Neutrophil (primary cell): ENCODE results near the gene NRG2.

Source experiments
- H3K27ac ChIP-seq: fragments of 200-600 bp; sonication (generic); 2 replicates; pipeline ENCODE4 v1.5.1; 2016; ENCODE audit warnings: mild to moderate bottlenecking, moderate library complexity
- H3K27me3 ChIP-seq: fragments of 200-600 bp; sonication (generic); 2 replicates; pipeline ENCODE4 v1.6.0; 2016; ENCODE audit warnings: mild to moderate bottlenecking
- H3K36me3 ChIP-seq: fragments of 200-600 bp; sonication (generic); 2 replicates; pipeline ENCODE4 v1.5.1; 2017
- H3K4me1 ChIP-seq, 2 experiments: fragments of 200-600 bp in 1 of 2; sonication (generic) in 1 of 2; 1 replicate in 1 of 2; 2 replicates in 1 of 2; pipeline versions ENCODE4 v1.5.1 to v1.6.1; 2013 to 2016; ENCODE audit warnings: low read depth in 1 of 2, low read length in 1 of 2, mild to moderate bottlenecking in 1 of 2, moderate library complexity in 1 of 2; ENCODE audit not compliant: control insufficient read depth in 1 of 2, insufficient read depth in 1 of 2
- H3K4me3 ChIP-seq, 2 experiments: fragments of 200-600 bp in 1 of 2; sonication (generic) in 1 of 2; 1 replicate in 1 of 2; 2 replicates in 1 of 2; pipeline ENCODE4 v1.5.1; 2013 to 2016; ENCODE audit warnings: low read depth in 1 of 2, low read length in 1 of 2, mild to moderate bottlenecking in 1 of 2, moderate library complexity in 1 of 2
- H3K9me3 ChIP-seq: fragments of 200-600 bp; sonication (generic); 2 replicates; pipeline ENCODE4 v1.5.1; 2016
- TF ChIP-seq, protein P1 (sequence below): fragments of 200-600 bp; sonication (generic); IDR thresholded peaks from 2 replicates; pipeline ENCODE4 v1.5.1; 2016; ENCODE audit warnings: antibody characterized with exemption

NRG2 gene

GRCh38 chr5:140005145-140005591 is 37.9 kb downstream of the NRG2 start:
- Histone ChIP-seq H3K27me3 (peaks cover 100% of the 10 kb centered on the region), H3K9me3 (no peaks in the 10 kb centered on the region), H3K36me3 (no peaks in the 10 kb centered on the region), H3K27ac (no peak overlapping the region), H3K4me3 (no peak overlapping the region), H3K4me1 (no peaks in the 10 kb centered on the region)
- TF ChIP-seq, protein P1, sequence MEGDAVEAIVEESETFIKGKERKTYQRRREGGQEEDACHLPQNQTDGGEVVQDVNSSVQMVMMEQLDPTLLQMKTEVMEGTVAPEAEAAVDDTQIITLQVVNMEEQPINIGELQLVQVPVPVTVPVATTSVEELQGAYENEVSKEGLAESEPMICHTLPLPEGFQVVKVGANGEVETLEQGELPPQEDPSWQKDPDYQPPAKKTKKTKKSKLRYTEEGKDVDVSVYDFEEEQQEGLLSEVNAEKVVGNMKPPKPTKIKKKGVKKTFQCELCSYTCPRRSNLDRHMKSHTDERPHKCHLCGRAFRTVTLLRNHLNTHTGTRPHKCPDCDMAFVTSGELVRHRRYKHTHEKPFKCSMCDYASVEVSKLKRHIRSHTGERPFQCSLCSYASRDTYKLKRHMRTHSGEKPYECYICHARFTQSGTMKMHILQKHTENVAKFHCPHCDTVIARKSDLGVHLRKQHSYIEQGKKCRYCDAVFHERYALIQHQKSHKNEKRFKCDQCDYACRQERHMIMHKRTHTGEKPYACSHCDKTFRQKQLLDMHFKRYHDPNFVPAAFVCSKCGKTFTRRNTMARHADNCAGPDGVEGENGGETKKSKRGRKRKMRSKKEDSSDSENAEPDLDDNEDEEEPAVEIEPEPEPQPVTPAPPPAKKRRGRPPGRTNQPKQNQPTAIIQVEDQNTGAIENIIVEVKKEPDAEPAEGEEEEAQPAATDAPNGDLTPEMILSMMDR: no peak

- no peaks in the 10 kb centered on the region for H3K4me1 ChIP-seq
- peaks cover 100% of the 10 kb centered on the region for H3K27me3 ChIP-seq
- H3K9me3 ChIP-seq: no peaks in the 10 kb centered on the region
- H3K4me3 ChIP-seq: no peak overlapping the region
- no peaks in the 10 kb centered on the region for H3K36me3 ChIP-seq
- TF ChIP-seq, protein P1: no peak
- H3K27ac ChIP-seq: no peak overlapping the region
Observed at GRCh38 chr5:140004174-140004573, 38.9 kb downstream of the NRG2 start.

- Histone ChIP-seq H3K27me3 (peaks cover 100% of the 10 kb centered on the region), H3K36me3 (no peaks in the 10 kb centered on the region), H3K4me1 (no peaks in the 10 kb centered on the region), H3K9me3 (no peaks in the 10 kb centered on the region), H3K27ac (no peak overlapping the region), H3K4me3 (no peak overlapping the region)
- TF ChIP-seq, protein P1: no peak
Observed at GRCh38 chr5:140003519-140003918, 39.6 kb downstream of the NRG2 start.

DNA sequence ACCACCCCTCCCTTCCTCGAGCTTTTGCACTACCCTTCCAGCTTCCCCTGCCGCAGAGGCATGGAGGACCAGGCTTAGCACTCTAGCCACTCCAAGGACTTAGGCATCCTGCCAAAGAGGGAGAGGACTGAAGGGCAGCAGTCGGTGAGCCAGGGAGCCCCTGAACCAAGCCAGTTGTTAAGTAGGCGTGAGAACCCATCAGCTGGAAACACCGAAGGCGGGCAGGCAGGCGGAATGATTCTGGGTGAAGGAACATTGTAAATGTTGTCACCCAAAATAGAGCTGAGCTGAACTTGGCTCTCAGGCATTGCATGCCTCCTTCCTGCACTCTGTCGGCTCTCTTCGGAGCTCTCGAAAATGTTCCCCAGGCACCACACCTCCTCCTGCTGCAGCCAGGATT is 42.8 kb downstream of the NRG2 start:
- H3K9me3 ChIP-seq: no peaks in the 10 kb centered on the region
- H3K36me3 ChIP-seq: no peaks in the 10 kb centered on the region
- TF ChIP-seq, protein P1: no peak
- peaks cover 87% of the 10 kb centered on the region for H3K27me3 ChIP-seq
- no peak overlapping the region for H3K4me3 ChIP-seq
- H3K27ac ChIP-seq: no peak overlapping the region
- no peaks in the 10 kb centered on the region for H3K4me1 ChIP-seq

DNA sequence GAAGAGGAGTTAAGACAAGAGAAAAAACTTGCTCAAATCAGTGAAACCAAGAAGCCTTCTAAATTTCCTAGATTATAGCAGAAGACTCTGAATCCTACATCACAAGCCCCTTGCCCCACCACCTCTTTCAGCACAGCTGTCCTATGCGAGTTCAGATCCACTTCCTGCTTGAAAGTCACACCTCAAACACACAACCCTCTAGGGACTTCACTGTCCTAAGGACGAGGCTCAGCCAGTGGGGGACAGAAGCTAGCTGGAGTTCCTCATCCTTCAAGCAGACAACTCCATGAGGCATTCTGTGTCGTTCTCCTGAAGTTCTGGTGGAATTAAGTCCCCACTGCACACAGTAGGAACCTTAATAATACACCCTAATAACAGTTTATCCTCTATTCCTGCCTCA is 44.3 kb downstream of the NRG2 start:
- H3K4me1 ChIP-seq: no peaks in the 10 kb centered on the region
- H3K27ac ChIP-seq: no peak overlapping the region
- H3K4me3 ChIP-seq: no peak overlapping the region
- no peaks in the 10 kb centered on the region for H3K9me3 ChIP-seq
- H3K36me3 ChIP-seq: no peaks in the 10 kb centered on the region
- H3K27me3 ChIP-seq: peaks cover 87% of the 10 kb centered on the region
- TF ChIP-seq, protein P1: no peak

- Histone ChIP-seq H3K27me3 (peaks cover 87% of the 10 kb centered on the region), H3K9me3 (no peaks in the 10 kb centered on the region)
Observed at GRCh38 chr5:139997276-139997675, 45.8 kb downstream of the NRG2 start.

More at GRCh38 chr5:139997276-139997675, 45.8 kb downstream of the NRG2 start:
- no peak overlapping the region for H3K4me3 ChIP-seq
- H3K36me3 ChIP-seq: no peaks in the 10 kb centered on the region
- no peaks in the 10 kb centered on the region for H3K4me1 ChIP-seq
- H3K27ac ChIP-seq: no peak overlapping the region
- TF ChIP-seq, protein P1: no peak
